Measurements from ENCODE around the gene GRIP2.
A peak's percentile ranks its signal among the peaks of the same experiment; 100 is the strongest.

GRIP2 gene

DNA sequence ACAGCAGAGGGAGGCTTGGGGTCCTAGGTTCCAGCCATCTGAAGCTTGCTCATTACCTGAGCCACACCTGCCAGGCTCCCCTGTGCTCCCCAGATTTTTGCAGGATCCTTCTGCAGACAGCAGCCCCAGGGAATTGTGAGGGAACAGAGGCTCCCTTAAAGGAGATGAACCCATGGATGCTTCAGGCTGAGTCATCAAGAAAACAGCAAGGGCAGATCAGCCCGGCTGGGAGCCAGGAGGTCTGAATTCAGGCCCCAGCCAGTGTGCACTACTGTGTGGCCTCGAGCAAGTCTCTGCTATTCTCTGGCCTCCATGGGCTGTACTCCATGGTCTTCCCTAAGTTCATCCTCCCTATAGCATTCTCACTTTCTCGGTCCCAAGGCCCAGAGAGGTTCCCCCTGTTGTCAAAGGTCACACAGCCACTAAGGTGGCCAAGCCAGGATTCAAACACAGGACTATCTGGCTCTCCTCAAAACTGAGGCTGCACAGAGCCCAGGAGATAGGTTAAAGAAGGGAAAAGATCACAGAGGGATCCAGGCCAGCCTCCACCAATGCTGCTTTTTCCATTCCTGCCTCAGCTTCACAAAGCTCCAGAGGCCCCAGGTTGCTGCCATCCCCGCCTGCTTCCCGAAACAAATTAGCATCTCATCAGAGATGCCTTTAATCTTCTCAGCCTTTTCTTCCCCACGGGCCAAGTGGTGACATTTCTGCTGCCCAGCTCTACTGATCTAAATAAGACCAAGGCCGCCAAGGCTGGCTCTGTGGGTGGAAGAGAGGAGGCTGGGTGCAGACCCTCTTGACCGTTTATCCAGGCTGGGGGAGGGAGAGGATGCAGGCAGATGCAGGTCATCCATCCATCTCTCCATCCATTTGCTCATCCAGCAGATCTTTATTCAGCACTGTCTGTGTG is 21.2 kb upstream of the GRIP2 start:
- no peak for DNase-seq

DNA sequence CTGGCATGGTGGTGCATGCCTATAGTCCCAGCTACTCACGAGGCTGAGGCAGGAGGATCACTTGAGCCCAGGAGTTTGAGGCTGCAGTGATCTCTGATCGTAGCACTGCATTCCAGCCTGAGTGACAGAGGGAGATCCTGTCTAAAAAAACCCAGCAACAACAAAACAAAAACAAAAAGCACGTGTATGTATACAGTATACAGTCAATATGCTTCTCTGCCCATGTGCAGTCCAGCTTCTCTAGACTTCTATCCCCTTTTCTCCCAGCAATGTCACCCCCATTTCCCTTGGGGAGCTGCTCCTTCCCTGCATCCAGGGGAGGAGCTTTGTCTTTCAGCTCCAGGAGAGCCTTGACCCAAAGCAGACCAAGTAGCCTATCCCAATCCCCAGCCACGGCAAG is 20.0 kb upstream of the GRIP2 start:
- no peak for DNase-seq

DNA sequence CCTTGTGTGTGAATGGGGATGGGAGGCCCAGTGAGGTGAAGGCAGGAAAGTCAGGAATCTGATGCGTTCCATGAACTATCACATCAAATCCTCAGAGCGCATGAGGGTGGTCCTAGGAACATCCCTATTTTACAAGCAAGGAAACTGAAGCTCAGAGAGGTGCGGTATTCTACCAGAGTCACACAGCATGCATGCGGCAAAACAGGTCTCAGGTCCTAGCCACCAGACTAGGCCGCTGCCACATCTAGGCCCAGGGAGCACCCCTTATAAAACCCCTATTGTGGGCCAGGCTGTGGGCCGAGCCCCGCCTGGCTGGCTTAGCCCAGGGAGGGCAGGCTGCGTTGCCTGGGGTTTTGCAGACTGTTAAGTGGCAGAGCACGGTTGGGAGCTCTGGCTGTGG is 17.9 kb upstream of the GRIP2 start:
- no peak for DNase-seq

DNA sequence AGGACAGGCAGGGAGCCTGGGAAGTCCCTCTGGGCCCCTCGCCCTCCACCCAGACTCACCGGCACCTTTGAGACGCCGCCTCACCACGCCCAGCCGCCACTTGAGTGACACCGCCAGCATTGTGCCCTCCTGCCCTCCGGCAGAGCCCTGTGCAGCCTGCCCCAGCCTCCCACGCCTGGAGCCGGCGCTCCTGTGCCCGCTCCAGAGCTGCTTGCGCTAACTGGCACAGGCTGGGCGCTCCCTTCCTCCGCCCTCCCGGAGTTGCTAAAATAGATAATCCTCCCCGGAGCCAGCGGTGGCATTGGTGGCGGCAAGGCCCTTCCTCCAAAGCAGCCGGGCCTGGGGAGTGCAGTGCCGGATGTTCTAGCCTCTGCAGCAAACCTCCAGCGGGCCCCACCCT is 15.7 kb upstream of the GRIP2 start:
- DNase-seq = no peak

DNA sequence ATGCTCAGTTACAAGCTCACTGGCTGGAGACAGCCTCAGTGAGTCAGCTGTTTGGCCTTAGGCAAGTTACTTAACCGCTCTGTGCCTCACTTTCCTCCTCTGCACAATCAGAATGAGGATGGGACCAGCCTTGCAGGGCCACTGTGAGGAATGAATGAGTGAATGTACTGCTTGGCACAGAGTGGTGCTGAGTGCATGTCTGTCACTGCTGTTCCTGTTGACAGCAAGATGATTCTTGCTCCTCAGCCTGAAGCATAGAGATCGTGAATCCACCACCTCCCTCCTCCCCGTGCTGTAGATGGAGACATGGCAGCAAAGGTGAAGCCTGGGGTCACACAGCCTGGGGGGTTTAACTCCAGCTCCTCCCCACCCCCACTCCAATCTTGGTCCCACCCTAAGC is 14.6 kb upstream of the GRIP2 start:
- no peak for DNase-seq

DNA sequence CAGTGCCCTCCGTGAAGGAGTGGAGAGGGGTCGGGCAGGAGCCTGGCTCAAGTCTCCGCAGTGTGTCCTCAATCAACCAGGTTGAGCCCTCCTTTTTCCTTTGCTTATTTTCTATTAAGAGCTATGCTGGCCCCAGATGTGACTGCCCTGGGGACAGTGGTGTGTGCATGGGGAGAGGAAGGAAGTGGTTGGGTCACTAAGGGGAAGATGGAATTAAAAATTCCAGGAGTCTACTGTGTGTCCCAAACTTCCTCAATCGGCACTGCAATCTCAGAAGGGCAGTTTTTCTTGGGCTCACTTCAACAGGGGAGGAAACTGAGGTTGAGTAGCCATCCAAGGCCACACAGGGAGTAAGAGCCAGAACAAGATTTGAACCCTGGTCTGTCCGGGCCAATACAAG is 13.7 kb upstream of the GRIP2 start:
- no peak for DNase-seq

DNA sequence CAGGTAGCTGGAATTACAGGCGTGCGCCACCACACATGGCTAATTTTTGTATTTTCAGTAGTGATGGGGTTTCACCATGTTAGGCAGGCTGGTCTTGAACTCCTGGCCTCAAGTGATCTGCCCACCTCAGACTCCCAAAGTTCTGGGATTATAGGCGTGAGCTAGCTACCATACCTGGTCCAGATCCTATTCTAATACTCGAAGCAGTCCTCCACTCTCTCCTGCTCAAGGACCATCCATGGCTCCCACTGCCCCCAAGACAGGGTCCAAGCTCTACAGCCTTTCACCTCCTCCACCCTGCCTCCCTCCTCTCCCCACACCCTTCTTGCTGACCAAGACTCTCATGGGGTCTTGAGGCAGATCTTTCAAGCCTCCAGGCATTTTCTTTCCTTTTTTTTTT is 12.6 kb upstream of the GRIP2 start:
- no peak for DNase-seq

DNA sequence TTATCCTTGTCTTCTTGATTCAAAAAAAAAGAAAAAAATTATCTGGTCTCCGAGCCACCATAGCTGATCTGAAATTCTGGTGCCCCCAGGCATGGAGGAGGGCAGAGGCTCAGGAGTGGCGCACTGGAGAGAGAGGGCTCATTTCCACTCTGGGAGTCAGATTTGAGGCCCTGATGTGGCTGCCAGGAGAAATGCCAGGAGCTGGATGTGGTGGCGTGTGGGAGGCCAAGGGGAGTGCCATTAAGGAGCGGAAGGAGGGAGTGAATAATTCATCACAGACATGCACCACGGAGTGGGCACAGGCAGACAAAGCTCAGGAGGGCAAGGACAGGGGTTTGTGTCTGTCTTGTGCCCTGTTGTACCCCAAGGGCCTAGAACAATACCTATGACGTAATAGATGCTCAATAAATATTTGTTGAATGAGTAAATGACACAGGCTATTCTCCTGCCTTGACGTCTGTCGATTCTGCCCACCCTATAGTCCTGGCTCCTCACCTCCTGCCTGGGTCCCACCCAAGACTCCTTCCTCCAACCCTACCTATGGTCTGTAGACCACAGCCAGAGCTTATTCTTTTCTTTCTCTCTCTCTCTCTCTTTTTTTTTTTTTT is 12.0 kb upstream of the GRIP2 start:
- DNase-seq = no peak

DNA sequence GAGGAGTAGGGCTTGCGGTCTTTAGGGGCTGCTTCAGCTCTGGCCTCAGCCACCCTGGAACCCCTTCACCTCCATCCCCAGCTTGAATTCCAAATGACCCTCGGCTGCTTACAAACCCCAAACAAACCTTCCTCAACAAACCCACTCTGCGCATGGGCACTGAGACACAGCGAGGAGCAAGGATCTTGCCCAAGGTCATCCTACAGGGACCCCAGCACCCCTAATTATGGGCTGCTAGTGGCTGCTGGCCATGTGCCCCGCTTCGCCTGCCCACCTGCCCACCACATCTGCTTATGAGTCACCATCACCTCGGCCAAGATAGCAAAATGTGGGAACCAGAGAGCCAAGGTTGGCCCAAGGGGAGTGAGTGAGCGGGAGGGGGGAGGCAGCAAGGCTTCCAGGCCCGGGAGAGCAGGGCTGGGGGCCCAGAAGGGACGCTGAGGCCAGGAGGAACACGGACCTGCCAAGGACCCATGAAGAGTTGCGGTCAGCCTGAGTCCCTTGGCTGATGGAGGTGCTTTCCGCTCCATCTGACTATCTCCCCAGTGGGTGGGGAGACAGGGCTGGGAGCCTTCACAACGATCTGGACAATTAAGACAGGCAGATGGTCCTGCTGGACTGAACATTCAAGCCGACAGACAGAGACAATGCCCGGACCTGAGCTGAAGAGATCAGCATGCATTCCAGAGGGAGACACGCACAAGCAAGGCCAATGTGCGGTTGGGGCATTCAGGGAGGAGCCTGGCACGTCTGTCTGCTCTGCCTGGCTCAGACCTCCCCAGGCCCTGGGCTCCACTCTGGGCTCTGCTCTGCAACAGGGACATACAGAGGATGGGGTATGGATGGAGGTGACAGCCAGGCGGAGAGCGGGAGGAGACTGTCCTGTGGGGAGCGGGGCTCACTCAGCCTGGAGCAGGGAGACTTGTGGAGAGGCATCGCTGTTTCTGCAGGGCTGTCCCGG is 10.8 kb upstream of the GRIP2 start:
- DNase-seq = no peak

DNA sequence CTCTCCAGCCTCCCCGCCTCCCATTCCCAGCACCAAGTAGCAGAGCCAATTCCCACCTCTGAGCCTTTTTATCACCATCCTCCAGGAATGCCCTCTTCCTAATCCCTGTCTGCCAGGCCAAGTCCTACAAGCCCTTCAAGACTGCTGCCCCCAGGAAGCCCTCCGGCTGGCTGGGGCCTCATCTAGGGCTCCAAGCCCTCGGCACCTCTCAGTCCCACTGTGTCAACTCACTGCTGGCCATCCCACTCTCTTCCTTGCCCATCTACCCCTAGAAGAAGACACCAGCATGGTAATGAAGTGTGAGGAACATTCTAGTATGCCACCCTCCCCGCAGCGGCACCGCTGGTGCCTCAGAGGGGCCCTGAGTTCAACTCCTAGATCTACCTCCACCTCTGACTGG is 10.0 kb upstream of the GRIP2 start:
- DNase-seq = no peak

DNA sequence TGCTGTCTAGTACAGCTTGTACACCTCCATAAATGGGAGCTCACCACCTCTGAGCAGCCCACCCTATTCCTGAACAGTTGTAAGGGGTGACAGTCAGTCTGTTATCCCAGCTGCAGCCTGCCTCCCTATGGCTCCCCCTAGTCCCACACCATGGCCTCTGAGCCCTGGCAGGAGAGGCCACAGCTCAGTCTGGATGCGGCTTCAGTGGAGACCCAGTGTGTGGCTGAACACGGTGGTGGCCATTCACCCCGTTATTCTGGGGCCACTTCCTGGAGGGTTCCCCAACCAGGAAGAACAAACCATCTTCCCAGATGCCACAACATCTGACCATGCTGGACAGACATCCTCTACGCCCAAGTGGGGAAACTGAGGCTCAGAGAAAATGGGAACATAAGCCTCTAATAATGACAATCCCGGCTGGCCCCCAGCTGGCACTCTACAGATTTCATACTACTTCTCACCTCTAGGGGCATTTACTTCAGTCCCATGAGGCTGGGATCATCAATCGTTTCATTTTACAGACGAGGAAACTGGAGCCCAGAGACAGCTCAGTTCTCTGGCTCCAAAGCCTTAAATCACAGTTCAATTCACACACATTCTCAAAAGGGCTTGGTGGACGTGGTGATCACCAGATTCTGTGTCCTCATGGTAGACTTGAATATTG is 9.2 kb upstream of the GRIP2 start:
- no peak for DNase-seq

DNA sequence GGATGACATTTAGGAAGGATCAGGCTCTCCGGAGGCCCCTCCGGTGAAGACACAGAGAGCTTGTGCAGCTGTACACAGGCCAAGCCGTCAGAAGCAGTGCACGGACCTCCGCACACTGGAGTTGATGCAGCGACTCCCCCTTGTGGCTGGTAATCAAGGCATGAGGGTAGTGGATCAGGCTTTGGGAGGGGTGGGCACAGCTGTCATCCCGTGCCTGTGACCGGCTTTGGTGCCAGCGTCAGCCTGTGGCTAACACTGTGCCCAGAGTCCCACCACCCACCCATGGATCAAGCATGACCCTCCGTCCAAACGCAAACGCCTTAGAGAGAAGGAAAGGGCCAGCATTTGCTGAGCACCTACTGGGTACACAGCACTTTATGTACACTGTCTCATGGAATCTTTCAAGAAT is 8.2 kb upstream of the GRIP2 start:
- peak; percentile 54 for DNase-seq

DNA sequence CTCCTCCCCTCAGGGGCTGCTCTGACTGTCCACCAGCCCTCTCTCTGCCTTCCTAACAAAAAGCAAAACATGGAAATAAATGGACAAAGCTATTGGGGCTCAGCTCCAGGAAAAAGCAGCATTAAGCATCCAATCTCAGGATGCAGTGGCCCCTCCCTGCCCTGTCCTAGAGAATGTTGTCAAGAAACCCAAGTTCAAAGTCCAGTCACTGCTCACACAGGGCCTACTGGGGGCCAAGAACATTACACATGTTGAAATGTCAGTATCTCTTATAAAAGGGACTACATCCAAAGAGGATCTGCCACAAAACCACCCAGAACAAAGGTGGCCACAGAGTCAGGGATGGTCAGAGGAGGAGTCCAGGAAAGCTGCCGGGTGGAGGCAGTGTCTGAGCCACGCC is 7.6 kb upstream of the GRIP2 start:
- DNase-seq = no peak

DNA sequence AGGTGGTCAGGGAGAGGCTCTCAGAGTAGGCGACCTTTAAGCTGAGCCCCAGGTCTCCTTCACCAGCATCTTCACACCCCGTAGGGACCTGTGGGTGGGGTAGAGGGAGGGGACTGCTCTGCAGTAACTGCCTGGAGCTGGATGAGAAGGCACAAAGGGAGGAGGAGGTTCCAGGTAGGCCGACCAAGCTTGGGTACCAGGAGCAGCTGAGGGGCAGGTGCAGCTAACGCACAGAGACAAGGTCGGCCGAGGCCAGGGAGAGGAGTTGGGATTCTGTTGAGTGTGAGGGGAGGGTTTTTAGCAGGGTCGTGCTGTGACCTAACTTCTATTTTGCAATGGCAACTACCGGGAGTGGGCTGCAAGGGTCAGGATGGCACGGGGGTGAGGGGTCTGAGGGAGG is 5.9 kb upstream of the GRIP2 start:
- DNase-seq = no peak

DNA sequence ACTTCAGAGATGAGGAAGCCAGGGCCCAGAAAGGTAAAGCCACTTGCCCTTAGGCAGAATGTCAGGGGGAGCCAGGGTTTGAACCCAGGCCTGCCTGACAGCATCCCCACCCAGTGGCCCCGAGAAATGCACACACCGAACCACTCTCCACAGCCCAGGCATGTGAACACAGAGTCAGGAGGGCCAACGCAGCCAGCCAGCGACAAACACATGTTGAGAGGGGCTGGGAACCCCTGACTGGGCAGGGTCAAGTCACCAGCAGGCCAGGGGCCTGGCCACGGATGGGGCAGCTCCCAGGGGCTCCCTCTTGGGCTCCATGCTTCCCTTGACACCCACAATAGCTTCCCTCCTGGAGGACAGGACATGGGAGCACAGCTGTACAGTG is 5.1 kb upstream of the GRIP2 start:
- DNase-seq = no peak

DNA sequence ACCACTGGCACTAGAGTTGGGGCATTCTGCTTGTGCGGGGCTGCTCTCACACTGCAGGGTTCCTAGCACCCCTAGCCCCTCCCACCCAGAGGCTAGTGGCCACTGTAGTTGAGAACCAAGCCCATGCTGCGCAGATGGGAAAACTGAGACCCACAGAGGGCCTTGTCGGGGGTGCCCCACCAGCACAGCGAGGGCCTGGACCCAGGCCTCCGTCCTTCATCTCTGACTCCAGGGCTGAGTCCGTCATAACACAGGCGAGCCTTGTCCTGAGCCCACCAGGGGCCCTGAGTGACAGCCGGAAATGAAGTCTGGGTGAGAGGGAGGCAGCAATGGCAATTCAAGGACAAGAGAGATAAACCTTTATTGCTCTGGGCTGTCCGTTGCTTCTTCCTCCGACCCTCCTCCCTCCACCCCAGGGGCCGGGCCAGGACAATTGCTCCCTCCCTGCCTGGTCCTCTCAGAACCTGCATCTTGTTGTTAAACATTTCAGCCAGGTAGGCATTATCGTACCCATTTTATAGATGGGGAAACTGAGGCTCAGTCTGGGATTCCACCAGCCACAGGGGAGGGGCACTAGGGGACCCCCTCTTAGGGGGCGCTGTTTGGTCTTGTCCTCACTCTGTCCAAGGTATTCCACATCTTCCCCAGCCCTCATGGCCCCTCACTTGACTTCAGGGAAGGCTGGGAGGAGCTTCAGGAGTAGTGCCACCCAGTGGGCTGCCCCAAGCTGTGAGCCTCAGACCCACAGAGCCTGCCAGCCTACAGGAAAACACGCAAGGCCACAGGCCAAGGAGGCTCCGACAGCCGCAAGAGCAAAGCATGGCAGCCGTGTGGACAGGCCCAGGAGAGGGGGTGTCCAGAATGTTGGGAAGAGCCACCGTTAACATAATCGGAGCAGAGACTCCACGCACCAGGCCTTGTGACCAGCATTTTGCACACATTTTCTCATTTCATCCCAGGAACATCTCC is 4.4 kb upstream of the GRIP2 start:
- no peak for DNase-seq

DNA sequence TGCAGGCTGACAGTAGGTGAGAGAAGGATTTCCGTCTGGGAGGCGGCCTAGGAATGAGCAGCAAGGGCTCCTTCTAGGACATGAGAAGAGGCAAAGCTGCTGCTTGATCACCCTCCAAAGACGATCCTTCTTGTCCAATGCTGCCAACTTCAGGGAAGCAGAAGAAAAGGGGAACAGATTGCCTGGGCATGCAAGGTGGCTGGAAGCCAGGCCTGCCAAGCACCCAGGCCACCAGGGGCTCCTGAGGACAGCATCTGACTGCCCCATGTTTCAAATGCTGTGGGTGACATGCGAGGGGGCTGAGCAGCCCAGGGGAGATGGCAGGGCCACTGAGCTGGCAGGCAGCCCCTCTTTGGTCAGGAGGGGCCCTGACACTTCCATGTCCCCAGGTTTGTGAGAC is 3.3 kb upstream of the GRIP2 start:
- no peak for DNase-seq

DNA sequence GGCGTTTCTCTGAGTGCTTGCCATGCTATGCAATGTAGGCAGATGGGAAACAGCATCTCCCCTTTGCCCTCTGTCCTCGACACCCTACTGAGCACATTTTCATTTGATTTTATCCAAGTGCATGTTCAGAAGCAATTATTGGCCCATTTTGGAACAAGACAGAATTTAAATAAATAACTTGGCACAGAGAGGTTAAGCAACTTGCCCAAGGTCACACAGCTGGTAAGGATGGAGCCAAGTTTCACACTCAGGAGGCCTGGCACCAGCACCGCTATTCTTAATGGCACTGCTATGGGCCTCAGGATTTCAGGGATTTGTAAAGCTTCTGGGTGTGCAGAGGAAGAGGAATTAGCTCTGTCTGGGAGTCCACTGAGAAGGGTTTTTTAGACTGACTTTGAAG is 2.5 kb upstream of the GRIP2 start:
- no peak for DNase-seq

DNA sequence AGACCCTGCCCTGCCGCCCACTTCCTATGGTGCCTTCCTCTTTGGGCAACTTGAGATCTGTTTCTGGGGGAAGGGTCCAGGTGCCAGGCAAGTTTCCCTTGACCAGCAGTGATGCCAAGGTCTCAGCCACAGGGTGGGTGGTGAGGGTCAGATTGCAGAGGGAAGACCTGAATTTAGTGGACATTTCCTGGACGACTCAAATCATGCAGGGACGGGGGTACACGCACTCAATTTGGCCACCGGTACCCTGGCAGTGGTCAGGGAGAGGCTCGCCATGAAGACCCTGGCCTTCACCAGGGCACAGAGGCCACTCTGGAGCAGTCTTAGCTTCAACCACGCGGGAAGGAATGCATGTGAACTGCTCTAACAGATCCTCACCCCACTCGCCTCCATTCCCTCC is 1.5 kb upstream of the GRIP2 start:
- no peak for DNase-seq

DNA sequence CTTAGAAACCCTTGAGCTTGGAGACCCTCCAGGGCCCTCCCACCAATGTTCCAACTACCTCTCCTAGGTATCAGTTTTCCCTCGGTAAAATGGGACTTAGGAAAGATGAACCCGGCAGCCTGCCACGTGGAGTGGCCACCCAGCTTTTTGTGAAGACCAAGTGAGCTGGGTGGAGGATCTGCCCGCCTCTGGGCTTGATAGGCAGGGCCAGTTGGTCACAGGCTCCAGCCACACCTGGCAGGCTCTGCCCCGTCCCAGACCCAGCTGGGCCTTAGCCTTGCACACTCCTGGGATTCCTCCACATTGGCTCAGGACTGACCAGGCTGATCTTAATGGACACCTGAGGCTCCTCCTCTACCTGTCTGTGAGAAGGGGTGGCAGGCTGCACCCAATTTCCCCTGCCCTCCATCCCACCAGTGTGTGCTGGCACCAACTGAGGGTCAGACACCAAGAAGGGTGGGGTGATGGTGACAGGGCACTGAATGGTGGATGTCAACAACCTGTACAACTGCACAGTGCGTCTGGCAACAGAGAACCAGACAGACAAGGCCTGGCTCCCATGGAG is 761 bp upstream of the GRIP2 start:
- DNase-seq = no peak

DNA sequence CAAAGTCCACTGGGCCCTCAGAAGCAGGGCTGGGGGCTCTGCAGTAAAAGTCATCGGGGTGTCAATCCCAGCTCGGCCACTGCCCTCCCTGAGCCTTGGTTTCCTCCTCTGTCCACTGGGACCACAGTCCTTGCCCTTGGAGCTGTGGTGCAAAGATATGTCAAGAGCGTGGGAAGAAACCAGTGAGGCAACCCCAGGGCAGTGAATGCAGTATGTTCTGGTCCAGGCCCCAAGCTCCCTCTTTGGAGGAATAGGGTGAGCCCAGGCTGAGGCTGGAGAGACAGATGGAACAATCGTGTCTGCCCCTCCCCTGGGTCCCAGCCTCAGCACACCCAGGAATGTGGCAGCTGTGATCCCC is 779 bp downstream of the GRIP2 start:
- no peak for DNase-seq

Data from CD4-positive, alpha-beta T cell treated with Interleukin-17A for 4 hours (primary cell).